ENCODE data around the gene CHMP3.
"Not testable (repeated sequence)": the region's sequence is repeated elsewhere in the genome, so short reads cannot be mapped to it uniquely, and the experiment has no call there.

CHMP3 gene

DNA sequence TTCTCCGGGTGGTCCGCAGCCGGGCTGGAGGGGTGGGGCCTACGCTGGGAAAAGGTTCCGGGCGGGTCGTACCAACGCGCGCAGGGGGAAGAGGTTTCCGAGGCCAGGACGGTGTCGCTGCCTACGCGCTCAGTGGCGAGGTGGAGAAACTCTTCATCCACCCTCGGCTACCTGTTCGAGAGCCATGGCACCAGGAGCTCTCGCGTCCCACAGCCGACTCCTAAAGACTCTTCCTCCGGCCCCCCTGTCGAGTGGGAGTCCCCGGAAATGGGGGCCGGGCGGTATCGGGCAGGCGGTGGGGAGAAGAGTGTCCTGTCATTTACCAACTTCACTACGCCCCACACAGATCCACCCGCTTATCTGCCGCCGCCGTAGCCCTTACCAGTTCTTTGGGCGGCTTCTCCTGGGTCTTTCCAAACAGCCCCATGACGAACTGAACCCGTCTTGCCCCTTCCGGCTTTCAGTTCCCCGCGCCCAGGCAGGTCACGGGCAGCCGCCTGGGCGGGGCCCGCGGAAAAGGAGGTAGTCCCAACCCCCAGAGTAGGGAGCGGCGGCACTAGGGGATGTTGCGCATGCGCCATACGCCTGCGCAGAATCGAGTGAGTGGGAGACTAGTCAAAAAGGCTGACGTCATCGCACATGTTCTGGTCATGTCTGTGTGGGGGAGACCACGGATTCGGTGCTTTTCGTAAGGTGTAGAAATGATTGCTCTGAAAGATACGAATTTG lies at the start of gene CHMP3:
TSS of gene CHMP3 (minus strand) at position 522 of the 728 bp plus-strand sequence. CDS start at position 427, 95 bp downstream.
- peak; percentile 93 to 97 for DNase-seq

DNA sequence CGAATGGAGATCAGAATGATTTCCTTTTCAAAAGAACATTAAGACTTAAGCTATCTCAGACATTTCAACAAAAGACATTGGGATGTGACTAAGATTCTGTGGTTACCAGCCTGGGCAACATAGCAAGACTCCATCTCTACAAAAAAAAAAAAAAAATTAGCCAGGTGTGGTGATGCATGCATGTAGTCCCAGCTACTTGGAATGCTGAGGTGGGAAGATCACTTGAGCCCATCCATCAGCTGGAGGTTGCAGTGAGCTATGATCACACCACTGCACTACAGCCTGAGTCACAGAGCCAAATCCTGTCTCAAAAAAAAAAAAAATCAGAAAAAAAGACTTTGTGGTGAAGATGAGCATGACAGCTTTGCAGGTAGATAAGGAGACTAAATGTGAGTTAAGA lies 47.6 kb upstream of the CHMP3 start:
- no peak for DNase-seq

DNA sequence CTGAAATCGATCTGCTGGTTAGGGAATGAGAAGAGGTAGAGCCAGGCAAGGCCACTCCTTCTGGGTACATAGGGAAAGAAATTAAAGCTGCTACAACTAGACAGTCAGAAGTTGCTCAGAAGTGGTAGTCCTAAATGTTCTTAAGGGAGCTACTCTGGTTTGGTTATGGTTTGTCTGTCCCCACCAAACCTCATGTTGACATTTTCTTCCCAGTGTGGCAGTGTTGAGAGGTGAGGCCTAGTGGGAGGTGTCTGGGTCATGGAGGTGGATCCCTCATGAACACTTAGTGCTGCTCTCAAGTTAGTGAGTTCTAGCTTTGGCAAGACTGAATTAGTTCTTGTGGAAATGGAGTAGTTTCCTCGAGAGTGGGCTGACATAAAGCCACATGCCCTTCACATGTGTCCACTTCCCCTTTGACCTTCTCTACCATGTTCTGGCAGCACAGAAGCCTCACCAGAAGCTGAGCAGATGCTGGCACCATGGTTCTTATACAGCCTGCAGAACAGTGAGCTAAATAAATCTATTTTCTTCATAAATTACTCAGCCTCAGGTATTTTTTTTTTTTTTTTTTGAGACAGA lies 45.7 kb upstream of the CHMP3 start:
- DNase-seq = no peak

DNA sequence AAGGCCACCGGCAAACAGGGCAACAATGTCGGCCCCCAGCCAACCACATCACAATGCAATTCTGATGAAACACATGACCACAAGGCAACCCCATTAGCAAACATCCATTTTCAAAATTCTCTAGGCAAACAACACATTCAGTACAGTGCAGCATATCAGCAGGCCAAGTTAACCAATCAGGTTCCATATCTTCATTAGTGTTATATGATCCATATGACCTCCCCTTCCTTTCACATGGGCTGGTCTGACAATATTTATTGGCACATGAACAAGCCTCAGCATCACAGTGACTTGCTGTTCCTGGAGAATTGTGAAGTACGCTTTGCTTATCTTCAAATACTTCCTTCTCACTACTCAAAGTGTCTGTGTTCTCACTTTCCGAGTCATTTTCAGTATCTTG lies 40.7 kb upstream of the CHMP3 start:
- no peak for DNase-seq

DNA sequence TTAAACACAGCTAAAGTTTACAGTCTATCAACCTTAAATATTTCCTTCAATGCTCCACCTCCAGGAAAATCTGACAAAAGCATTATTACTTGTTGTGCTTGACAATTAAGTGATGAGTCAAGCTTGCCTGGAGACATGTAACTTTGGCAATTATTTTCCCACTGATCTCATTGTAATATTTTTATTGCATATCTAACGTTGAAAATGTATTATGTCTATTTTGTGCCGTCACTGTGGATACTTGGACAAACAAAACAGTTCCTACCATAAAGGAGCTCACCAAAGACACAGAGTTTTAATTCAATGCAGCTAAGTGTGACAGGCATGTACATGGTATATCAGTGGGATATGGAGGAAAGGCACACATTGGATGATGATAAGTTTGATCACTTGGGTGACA lies 35.7 kb upstream of the CHMP3 start:
- no peak for DNase-seq

DNA sequence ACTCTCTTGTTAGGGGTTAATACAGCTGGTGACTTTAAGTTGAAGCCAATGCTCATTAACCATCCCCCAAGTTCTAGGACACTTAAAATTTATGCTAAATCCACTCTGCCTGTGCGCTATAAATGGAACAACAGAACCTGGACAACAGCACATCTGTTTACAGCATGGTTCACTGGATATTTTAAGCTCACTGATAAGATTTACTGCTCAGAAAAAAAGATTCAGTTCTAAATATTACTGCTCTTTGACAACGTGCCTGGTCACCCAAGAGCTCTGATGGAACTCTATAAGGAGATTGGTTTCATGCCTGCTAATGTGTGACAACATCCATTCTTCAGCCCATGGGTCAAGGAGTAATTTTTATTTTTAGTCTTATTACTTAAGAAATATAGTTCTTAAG lies 32.9 kb upstream of the CHMP3 start:
- no peak for DNase-seq

DNA sequence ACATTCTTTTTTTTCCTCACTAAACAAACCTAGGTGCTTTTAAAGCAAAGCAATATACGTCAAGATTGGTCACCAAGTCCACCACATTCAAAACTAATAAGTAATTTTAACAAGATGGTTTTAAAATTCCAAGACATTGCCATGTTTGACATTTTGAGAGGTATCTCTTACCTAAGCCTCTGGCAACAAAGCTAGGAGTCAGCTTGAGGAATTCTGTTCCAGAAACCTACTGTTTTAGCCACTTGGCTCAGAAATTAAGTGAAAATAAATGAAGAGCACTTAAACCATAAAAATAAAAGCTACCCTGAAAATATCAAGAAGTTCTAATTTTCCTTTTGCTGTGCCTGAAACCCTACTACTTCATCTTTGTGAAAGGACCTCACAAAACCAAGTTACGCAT lies 30.0 kb upstream of the CHMP3 start:
- DNase-seq = no peak

DNA sequence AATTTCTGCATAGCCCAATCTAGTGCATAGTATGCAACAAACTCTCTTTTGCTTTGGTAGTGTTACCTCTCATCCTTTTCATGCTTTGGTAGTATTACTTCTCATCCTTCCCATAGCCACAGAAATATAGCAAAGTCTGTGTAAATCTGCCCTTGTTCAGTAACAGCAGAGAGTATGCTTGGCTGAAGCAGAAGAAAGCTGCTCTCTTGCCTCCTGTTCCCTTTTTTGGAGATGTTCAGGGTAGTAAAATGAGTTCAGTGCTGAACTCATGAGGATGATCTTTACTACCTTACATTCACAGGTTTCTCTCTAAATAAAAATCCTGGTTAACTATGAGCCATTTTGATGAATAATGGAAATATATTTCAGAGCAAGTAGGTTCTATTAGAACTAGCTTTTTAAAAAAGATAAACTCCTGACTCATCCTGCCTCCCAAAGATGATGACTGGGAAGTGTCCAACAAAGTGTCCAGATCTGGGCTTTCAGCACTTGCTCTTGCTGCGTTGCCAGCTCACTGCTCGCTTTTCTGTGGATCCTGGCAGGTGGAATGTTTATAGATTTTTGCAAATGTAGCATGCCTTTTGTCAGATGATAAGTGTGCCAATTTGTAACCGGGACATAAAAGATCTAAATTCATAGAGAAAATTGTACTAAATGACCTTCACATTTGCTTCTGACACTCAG lies 29.4 kb upstream of the CHMP3 start:
- DNase-seq = no peak

DNA sequence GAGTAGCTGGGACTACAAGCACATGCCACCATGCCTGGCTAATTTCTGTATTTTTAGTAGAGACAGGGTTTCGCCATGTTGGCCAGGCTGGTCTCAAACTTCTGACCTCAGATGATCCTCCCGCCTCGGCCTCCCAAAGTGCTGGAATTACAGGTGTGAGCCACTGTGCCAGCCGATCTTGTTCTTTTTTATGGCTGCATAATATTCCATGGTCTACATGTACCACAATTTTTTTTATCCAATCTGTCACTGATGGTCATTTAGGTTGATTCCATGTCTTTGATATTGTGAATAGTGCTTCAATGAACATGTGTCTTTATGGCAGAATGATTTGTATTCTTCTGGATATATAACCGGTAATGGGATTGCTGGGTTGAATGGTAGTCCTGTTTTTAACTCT lies 26.5 kb upstream of the CHMP3 start:
- DNase-seq = not testable (repeated sequence)

DNA sequence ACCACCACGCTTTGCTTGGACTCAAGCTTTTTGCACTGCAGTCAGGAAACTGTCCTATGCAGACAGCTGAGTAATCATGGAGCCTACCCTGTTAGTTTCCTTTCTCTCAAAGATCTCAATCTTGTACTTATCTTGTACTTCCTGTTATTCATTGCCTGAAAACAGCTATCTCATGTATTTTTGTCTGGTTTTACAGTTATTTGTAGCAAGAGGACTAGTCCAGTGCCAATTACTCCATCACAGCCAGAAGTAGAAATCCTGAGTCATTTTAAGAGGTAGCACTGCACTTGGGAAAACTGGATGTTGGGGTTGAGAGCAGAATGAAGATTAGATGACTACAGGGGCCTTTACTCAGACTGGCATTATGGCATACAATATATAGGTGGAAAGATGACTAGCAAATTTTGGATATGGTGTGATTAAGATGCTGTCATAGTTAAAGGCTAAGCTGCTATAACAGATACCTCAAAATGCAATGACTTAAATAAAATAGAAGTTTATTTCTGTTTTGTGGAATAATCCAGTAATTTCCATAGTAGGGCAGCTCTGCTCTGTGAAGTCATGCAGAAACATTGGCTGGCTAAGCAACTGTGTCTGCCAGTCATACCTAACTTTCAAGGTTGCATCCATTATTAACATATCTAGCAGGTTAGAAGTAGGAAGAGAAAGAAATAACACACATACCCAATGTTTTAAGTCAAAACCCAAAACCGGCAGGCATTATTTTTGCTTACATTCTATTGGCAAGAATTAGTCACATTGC lies 21.1 kb upstream of the CHMP3 start:
- DNase-seq = no peak

DNA sequence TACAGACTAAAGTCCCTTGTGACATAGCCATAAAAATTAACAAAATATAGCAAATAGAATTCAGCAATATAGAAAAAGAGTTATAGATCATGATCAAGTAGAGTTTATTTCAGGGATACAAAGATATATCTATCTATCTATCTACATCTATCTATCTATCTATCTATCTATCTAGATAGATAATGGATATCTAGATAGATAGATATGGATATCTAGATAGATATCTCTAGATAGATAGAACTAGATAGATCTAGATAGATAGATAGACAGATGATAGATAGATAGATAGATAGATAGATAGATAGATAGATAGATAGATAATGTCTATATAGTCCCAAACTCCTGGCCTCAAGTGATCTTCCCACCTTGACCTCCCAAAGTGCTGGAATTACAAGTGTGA lies 17.3 kb upstream of the CHMP3 start:
- no peak for DNase-seq

DNA sequence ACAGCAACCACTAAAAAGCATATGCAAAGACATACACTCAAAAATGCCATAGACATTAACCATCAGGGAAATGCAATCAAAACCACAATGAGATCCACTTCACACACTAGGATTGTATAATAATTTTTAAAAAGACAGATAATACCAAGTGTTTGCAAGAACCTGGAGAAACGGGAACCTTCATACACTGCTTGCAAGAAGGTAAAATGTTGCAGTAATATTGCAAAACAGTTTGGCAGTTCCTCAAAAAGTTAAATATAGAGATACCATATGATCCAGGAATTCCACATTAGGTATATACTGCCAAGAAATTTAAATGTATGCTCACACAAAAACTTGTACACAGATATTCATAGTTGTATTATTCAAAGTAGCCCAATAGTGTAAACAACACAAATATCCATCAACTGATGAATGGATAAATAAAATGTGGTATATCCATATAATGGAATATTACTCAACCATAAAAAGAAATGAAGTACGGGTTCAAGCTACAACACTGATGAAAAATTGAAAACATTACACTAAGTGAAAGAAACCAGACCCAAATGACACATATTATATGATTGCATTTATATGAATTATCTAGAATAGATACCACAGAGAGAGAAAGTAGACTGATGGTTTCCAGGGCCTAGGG lies 14.7 kb upstream of the CHMP3 start:
- no peak for DNase-seq

DNA sequence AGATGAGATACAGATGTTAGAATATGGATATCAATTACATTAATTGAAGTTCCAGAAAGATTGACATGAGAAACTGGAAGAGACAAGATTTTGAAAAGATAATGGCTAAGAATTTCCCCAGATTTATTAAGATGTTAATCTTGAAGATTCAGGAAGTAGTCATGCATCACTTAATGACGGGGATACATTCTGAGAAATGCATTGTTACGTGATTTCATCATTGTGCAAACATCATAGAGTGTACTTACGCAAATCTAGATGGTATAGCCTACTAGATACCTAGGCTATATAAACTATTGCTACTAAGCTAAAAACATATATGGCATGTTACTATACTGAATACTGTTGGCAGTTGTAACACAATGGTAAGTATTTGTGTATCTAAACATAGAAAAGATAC lies 6.8 kb upstream of the CHMP3 start:
- DNase-seq = no peak

DNA sequence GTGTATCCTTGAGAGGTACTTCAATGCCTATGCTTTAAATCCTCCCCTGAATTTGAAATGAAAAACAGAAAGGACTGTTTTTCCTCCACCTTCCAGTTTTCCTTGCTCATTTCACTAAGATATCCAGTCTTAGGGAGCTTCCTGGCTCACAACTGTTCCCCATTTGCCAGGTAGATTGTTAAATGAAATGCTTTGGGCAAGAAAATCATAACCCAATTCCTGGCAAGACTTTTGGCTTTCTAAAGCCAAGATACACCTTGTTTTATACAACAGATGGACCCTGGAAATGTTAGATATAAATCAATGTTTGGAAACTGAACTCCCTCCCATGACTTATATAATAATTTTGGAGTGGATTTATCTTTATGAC lies 3.6 kb upstream of the CHMP3 start:
- no peak for DNase-seq

DNA sequence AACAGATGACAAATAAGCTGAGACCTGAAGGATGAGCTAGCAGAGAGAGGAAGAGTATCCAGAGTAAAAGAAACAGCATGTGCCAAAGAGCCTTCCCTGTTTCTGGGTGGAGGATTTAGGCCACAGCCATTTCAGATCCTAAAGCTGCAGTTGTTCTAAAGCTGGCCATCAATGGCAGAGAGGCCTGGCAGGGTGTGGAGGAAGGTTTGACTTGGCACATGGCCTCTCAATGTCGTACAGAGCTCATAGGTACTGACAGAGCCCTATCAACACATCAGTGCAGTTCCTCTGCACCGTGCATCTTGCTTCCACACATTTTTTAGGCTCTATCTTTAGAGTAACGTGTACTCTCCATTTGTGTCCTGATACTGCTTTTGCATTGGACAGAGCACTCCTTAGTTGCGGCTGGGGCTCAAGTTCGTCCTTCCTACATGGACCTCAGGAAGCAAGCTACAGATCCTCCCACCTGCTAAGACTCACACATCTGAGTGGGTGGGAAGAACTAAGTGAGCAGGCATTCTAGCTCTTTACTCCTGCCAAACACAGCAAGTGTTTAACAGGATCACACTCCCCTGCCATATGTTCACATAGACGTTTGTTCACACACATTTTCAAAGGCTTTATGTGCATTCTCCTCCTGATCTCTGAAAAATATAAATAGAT lies 3.0 kb upstream of the CHMP3 start:
- DNase-seq = peak; percentile 9 to 78

DNA sequence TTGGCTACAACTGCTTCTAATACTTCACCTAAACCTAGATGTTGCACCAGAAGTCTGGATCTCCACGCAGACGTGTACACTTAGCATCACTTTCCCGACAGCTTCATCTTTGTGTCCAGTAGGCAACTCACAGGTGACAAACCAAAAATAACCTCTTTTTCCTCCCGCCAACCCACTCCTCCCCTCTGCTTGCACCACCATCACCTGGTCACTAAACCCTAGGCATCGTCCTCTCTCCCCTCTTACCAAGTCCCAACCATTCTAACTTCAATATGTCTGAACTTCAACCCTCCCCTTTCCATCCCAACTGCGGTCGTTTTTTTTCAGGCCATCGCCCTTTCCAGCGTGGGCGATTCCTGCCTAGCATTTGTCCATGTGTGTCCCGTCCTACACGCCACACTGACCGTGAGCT lies 413 bp upstream of the CHMP3 start:
- DNase-seq = no peak

DNA sequence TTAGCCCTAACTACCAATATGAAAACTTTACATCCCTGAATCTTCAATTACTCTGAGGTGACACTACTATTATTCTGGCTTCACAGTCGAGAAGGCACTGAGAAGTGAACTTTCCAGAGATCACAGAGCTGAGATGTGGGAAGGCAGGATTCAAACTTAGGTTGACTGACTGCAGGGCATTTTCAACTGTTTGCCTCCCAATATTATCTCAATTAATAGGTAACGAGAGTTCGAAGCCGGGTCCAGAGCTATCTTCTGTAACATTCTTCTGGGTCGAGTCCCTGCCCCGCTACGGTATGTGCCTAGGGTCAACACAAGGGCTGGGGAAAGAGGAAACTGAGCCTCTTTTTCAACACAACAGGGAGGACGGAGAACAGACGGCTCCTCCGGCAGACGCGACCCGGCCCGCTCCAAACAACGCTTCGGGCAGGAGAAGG lies 740 bp downstream of the CHMP3 start:
- DNase-seq = no peak

DNA sequence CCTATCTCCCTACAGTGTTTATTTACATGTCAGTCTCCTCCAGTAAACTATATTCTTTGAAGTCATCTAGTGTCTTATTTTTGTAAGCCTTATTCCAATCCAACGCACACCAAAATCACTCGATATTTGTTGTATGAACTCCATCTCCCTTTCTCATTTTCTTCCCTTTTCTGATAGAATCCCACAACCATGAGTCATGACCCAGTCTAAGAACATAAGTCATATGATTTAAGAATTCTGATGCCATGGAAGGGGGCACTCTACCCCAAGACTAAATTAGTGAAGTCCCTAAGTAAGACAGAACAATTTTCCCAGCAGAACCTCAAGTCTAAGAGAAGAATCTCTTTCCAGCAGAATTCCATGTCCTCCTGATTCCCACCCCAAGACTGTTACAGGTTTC lies 5.4 kb downstream of the CHMP3 start:
- DNase-seq = no peak

DNA sequence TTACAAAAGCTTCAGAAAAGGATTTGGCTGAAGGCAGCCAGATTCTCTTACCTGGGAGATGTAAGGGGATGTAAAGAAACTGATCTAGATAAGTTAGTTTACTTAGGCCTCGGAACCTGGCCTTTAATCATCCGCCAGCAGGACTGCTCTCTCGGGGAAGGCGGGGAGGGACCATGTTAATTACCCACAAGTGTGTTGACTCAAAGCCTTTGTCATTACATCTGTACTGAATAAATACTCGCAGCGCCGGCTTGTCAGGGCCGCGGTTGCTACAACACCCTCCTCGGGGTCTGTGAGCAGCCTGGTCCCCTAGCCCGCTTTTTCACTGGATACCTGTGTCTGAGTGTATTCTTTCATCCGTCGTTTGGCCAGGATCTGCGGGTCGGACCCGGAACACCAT lies 6.7 kb downstream of the CHMP3 start:
- no peak for DNase-seq

DNA sequence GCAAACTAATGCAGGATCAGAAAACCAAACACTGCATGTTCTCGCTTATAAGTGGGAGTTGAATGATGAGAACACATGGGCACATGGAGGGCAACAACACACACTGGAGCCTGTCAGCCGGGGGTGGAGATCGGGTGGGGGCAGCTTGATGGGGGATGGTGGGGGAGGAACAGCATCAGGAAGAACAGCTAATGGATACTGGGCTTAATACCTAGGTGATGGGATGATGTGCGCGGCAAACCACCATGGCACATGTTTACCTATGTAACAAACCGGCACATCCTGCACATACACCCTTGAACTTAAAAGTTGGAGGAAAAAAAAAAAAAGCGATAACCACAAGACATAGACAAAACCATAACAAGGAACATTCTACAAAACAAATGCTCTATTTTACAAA lies 10.4 kb downstream of the CHMP3 start:
- no peak for DNase-seq

DNA sequence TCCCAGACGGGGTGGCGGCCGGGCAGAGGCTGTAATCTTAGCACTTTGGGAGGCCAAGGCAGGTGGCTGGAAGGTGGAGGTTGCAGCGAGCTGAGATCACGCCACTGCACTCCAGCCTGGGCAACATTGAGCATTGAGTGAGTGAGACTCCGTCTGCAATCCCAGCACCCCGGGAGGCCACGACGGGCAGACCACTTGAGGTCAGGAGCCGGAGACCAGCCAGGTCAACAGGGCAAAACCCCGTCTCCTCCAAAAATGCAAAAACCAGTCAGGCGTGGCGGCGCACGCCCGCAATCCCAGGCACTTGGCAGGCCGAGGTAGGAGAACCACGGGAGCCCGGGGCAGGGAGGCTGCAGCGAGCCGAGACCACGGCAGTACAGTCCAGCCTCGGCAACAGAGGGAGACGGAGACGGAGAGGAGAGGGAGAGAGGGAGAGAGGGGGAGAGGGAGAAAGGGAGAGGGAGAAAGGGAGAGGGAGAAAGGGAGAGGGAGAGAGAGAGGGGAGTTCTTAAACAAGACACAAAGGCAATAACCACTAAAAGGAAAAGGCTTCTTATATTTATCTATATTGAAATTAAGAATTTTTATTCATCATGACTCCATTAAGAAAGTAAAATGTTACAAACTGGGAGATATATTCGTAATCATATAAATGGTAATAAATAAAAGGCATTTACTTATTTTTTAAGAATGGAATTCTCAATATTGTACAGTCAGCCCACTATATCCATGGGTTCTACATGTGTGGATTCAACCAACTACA lies 13.1 kb downstream of the CHMP3 start:
- DNase-seq = not testable (repeated sequence)

DNA sequence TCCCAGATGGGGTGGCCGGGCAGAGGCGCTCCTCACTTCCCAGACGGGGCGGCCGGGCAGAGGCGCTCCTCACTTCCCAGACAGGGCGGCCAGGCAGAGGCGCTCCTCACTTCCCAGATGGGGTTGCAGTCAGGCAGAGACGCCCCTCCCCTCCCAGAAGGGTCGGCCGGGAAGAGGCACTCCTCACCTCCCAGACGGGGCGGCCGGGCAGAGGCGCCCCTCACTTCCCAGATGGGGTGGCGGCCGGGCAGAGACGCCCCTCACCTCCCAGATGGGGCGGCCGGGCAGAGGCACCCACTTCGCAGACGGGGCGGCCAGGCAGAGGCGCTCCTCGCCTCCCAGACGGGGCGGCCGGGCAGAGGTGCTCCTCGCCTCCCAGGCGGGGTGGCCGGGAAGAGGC lies 13.8 kb downstream of the CHMP3 start:
- not testable (repeated sequence) for DNase-seq
